Stomach smooth muscle (tissue), 2 donors: ENCODE results near the gene PTMS.
A peak's percentile ranks its signal among the peaks of the same experiment; 100 is the strongest.

Experiments used
- H3K27ac ChIP-seq: one replicate; pipeline ENCODE4 v1.7.0; 2013; ENCODE audit warnings: mild to moderate bottlenecking, low read length, inconsistent platforms
- H3K27me3 ChIP-seq, 2 donors: one replicate each; pipeline ENCODE4 v1.7.0; 2013; ENCODE audit warnings: low read length in 2 of 2; ENCODE audit not compliant: insufficient read depth in 2 of 2, control insufficient read depth in 1 of 2
- H3K36me3 ChIP-seq, 2 donors: one replicate each; pipeline ENCODE4 v1.7.0; 2013; ENCODE audit warnings: low read length in 2 of 2; ENCODE audit not compliant: control insufficient read depth in 2 of 2, insufficient read depth in 2 of 2
- H3K4me1 ChIP-seq: one replicate; pipeline ENCODE4 v1.7.0; 2013; ENCODE audit warnings: low read length; ENCODE audit not compliant: control insufficient read depth, insufficient read depth
- H3K4me3 ChIP-seq, 2 donors: one replicate each; pipeline ENCODE4 v1.7.0; 2013; ENCODE audit warnings: low read length in 2 of 2
- H3K9ac ChIP-seq, 2 donors: one replicate each; pipeline ENCODE4 v1.7.0; 2013; ENCODE audit warnings: low read length in 2 of 2, mild to moderate bottlenecking in 1 of 2
- H3K9me3 ChIP-seq, 2 donors: one replicate each; pipeline ENCODE4 v1.7.0; 2013; ENCODE audit warnings: low read length in 2 of 2; ENCODE audit not compliant: control insufficient read depth in 2 of 2
- donor health status: healthy.
- donor health status: Pancreatic carcinoma.

Gene PTMS

GRCh38 chr12:6771509-6772330, 5.6 kb downstream of the PTMS start:
- Histone ChIP-seq H3K27me3 (no peaks in the 10 kb centered on the region), H3K36me3 (peaks cover 11 to 13% of the 10 kb centered on the region in 2 donors), H3K9ac (no peak overlapping the region), H3K4me1 (peaks cover 46% of the 10 kb centered on the region), H3K27ac (peak overlapping the region; percentile 24), H3K4me3 (no peak overlapping the region), H3K9me3 (no peaks in the 10 kb centered on the region)

- Histone ChIP-seq H3K27me3 (no peaks in the 10 kb centered on the region), H3K9me3 (no peaks in the 10 kb centered on the region), H3K9ac (peak within 1 kb of the TSS in 1 of 2 donors; percentile 27), H3K4me3 (peak within 1 kb of the TSS in 1 of 2 donors; percentile 57), H3K4me1 (peaks cover 46% of the 10 kb centered on the region), H3K27ac (peak within 1 kb of the TSS; percentile 31), H3K36me3 (peaks cover 11 to 13% of the 10 kb centered on the region in 2 donors)
Measured at GRCh38 chr12:6772331-6772695, 6.2 kb downstream of the PTMS start, which contains the start of gene LAG3. Gene LAG3, plus strand, starts transcription at chr12:6772520. Its CDS starts 333 bp downstream, at chr12:6772853.

GRCh38 chr12:6772726-6773589, 6.8 kb downstream of the PTMS start:
- peaks cover 11 to 13% of the 10 kb centered on the region in 2 donors for H3K36me3 ChIP-seq
- peak overlapping the region in 1 of 2 donors; percentile 57 for H3K4me3 ChIP-seq
- peaks cover 46% of the 10 kb centered on the region for H3K4me1 ChIP-seq
- H3K9me3 ChIP-seq = no peaks in the 10 kb centered on the region
- H3K27me3 ChIP-seq = no peaks in the 10 kb centered on the region
- peak overlapping the region in 1 of 2 donors; percentile 27 for H3K9ac ChIP-seq
- peak overlapping the region; percentile 31 for H3K27ac ChIP-seq

GRCh38 chr12:6773590-6774351, 7.6 kb downstream of the PTMS start:
- Histone ChIP-seq H3K27me3 (no peaks in the 10 kb centered on the region), H3K9me3 (no peaks in the 10 kb centered on the region), H3K27ac (no peak overlapping the region), H3K4me3 (peak overlapping the region; percentile 8 to 57), H3K4me1 (peaks cover 46% of the 10 kb centered on the region), H3K36me3 (peaks cover 11 to 13% of the 10 kb centered on the region in 2 donors), H3K9ac (peak overlapping the region in 1 of 2 donors; percentile 27)

- no peak overlapping the region for H3K4me3 ChIP-seq
Measured at GRCh38 chr12:6774499-6775062, 8.4 kb downstream of the PTMS start.

GRCh38 chr12:6775185-6776174, 9.3 kb downstream of the PTMS start:
- Histone ChIP-seq H3K27me3 (no peaks in the 10 kb centered on the region), H3K9ac (no peak overlapping the region), H3K4me3 (no peak overlapping the region)

More at GRCh38 chr12:6774499-6775062, 8.4 kb downstream of the PTMS start:
- H3K27me3 ChIP-seq = no peaks in the 10 kb centered on the region
- H3K9me3 ChIP-seq = no peaks in the 10 kb centered on the region
- H3K36me3 ChIP-seq = peaks cover 11% of the 10 kb centered on the region in 2 donors
- H3K27ac ChIP-seq = no peak overlapping the region
- no peak overlapping the region for H3K9ac ChIP-seq
- peaks cover 46% of the 10 kb centered on the region for H3K4me1 ChIP-seq

GRCh38 chr12:6777386-6777785, 11.2 kb downstream of the PTMS start:
- H3K9ac ChIP-seq = peak overlapping the region in 1 of 2 donors; percentile 65

More at GRCh38 chr12:6775185-6776174, 9.3 kb downstream of the PTMS start:
- H3K4me1 ChIP-seq = peaks cover 42% of the 10 kb centered on the region
- no peaks in the 10 kb centered on the region for H3K9me3 ChIP-seq
- peaks cover 6 to 11% of the 10 kb centered on the region in 2 donors for H3K36me3 ChIP-seq
- H3K27ac ChIP-seq = no peak overlapping the region

GRCh38 chr12:6778217-6778573, 12.0 kb downstream of the PTMS start:
- Histone ChIP-seq H3K36me3 (no peaks in the 10 kb centered on the region), H3K4me1 (peaks cover 34% of the 10 kb centered on the region), H3K4me3 (peak overlapping the region; percentile 55 to 79), H3K27me3 (no peaks in the 10 kb centered on the region), H3K27ac (peak overlapping the region; percentile 83), H3K9me3 (no peaks in the 10 kb centered on the region), H3K9ac (peak overlapping the region; percentile 65 to 68)

More at GRCh38 chr12:6777386-6777785, 11.2 kb downstream of the PTMS start:
- Histone ChIP-seq H3K9me3 (no peaks in the 10 kb centered on the region), H3K27me3 (no peaks in the 10 kb centered on the region), H3K36me3 (no peaks in the 10 kb centered on the region), H3K27ac (peak overlapping the region; percentile 83), H3K4me3 (peak overlapping the region in 1 of 2 donors; percentile 79), H3K4me1 (peaks cover 36% of the 10 kb centered on the region)
